ENCODE measurements around the gene MEX3A.
A peak's percentile ranks its signal among the peaks of the same experiment; 100 is the strongest.

Gene MEX3A

DNA sequence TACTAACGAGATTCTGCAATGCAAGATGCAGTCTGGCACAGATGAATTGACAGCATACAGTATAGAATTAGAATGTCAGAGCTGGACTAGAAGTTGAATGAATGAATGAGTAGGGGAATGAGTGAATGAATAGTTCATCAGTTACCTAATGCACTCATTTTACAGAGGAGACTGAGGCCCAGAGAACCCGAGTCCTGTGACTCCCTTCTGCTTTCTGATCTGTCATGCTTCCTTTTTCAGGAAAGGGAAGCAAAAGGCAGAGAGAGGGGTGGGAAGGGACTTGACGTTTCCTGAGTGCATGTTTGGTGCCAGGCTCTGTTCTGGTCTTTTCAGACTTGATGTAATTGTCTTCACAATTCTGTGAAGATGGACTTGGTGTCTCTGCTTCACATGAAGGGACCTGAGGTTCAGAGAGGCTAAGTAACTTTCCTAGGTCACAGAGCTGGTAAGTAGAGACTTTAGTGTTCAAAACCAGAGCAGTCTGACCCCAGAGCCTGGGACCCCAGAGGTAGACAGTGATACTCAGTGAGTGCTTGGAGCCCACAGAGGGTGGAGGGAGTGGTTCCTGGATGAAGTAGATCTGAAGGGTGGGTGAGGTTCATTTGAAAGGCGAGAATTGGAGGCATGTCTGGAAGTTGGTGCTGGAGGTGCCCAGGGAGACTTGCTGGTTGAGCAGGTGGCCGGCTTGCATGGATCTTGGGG, 8.0 kb upstream of the MEX3A start:
- TF ChIP-seq YY1 (IDR thresholded peaks at IDR 0.05; ENCODE audit: low read depth): no peak
- no peak for TF ChIP-seq CREB1 (IDR thresholded peaks at IDR 0.05; ENCODE audit: low read depth)
- no peak for TF ChIP-seq CEBPB (IDR thresholded peaks at IDR 0.05)
- TF ChIP-seq NFIC (IDR thresholded peaks at IDR 0.05): no peak

DNA sequence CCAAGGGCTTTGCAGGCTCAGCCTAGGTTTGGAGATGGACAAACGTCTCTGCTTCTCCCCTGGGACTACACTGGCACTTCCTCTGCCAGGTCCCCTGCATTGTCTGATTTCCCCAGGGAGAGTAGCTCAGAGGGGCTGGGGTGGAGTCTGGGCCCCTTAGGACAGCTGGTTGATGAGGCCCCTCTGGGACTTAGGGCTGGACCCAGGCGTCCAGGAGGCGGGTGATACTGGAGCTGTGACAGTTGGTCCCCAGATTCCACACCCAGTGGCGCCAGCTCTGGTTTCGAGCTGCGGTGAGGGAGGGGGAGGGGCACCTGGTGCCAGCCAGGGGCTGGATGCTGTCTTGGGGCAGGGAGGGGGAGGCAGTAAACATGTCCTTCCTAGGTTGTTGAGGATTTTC, 7.4 kb upstream of the MEX3A start:
- TF ChIP-seq, protein P1, sequence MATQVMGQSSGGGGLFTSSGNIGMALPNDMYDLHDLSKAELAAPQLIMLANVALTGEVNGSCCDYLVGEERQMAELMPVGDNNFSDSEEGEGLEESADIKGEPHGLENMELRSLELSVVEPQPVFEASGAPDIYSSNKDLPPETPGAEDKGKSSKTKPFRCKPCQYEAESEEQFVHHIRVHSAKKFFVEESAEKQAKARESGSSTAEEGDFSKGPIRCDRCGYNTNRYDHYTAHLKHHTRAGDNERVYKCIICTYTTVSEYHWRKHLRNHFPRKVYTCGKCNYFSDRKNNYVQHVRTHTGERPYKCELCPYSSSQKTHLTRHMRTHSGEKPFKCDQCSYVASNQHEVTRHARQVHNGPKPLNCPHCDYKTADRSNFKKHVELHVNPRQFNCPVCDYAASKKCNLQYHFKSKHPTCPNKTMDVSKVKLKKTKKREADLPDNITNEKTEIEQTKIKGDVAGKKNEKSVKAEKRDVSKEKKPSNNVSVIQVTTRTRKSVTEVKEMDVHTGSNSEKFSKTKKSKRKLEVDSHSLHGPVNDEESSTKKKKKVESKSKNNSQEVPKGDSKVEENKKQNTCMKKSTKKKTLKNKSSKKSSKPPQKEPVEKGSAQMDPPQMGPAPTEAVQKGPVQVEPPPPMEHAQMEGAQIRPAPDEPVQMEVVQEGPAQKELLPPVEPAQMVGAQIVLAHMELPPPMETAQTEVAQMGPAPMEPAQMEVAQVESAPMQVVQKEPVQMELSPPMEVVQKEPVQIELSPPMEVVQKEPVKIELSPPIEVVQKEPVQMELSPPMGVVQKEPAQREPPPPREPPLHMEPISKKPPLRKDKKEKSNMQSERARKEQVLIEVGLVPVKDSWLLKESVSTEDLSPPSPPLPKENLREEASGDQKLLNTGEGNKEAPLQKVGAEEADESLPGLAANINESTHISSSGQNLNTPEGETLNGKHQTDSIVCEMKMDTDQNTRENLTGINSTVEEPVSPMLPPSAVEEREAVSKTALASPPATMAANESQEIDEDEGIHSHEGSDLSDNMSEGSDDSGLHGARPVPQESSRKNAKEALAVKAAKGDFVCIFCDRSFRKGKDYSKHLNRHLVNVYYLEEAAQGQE (IDR thresholded peaks at IDR 0.05; ENCODE audit: low read depth): no peak
- TF ChIP-seq CREB1 (IDR thresholded peaks at IDR 0.05; ENCODE audit: low read depth) (no peak), RAD21 (IDR thresholded peaks at IDR 0.05; ENCODE audit: low read depth) (no peak), CEBPB (IDR thresholded peaks at IDR 0.05) (no peak), ZBTB7A (IDR thresholded peaks at IDR 0.05; ENCODE audit: low read depth) (no peak), NFIC (IDR thresholded peaks at IDR 0.05) (no peak), USF1 (IDR thresholded peaks at IDR 0.05) (no peak), TEAD4 (IDR thresholded peaks at IDR 0.05) (no peak), EP300 (IDR thresholded peaks at IDR 0.05; ENCODE audit: borderline replicate concordance) (no peak), EGR1 (IDR thresholded peaks at IDR 0.05) (no peak), FOXM1 (IDR thresholded peaks at IDR 0.05; ENCODE audit: borderline replicate concordance, low read depth) (no peak), TCF12 (IDR thresholded peaks at IDR 0.05; ENCODE audit: low read depth) (no peak), YY1 (IDR thresholded peaks at IDR 0.05; ENCODE audit: low read depth) (no peak), TAF1 (IDR thresholded peaks at IDR 0.05; ENCODE audit: low read depth) (no peak)
- TF ChIP-seq, protein P2, sequence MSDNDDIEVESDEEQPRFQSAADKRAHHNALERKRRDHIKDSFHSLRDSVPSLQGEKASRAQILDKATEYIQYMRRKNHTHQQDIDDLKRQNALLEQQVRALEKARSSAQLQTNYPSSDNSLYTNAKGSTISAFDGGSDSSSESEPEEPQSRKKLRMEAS (IDR thresholded peaks at IDR 0.05): no peak

DNA sequence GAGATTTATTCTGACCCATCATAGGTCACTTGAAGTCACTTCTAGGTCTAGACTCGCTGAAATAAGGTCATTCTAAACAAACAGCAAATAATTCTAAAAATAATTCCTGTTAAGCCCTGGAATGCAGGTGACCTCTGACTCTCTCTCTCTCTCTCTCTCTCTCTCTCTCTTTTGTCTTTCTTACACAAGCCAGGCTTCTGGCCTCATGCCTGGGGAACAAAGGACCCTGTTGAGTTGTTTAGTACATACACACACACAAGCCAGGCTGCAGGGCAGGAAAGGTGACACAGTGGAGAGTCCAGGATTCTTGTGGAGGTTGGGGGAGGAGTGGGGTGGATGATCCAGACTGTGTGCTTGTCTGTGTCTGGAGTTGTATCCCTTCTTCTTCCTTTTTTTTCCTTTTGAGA, 4.0 kb upstream of the MEX3A start:
- TF ChIP-seq EP300 (IDR thresholded peaks at IDR 0.05; ENCODE audit: borderline replicate concordance) (no peak), NFIC (IDR thresholded peaks at IDR 0.05) (peak; percentile 51; the same call in 1 of the 2 replicates), TEAD4 (IDR thresholded peaks at IDR 0.05) (peak; percentile 73)

DNA sequence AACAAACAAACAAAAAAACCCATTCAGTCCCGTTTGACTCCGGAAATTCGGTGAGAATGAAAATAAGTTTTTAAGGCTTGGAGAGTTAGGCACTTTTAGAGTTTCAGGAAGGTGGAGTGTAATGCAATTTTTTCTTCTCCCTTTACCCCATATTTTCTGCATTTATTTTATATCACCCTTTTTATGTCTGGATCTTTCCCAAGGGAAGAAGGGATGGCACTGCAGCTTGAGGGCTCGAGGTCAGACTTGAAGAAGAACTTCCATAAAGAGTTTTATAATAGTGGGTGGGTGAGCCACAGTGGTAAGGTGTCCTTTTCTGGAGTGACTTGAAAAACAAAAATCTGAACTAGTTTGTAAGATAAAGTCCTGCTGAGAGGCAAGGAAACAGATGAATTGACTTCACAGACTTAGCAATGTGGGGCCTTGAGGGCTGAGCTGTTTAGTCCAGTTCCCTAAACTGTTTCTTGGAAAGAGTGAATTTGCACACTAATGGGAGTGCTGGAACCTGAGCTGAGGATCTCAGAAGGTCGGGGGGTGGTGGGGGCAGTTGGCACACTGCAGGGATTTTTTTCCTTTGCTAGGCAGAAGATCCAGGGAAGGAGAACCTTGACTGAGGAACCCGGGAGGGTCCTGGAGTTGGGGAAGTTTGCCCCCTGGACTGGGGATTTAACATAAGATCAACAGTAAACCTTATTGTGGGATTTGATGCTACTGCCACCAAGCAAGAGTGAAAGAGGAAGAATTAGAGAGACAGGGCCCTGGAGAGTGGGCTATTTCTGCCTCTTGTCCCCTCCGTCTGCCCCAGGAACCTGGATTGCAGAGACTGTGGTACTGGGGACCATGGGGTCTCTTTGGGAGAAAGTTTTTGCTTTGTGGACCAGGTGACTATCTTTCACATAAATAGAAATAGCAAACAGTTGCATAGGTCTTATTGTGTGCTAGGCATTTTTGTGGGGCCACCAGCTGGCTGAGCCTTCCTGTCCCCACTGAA, 1.8 kb upstream of the MEX3A start:
- no peak for TF ChIP-seq FOXM1 (IDR thresholded peaks at IDR 0.05; ENCODE audit: borderline replicate concordance, low read depth)
- TF ChIP-seq CREB1 (IDR thresholded peaks at IDR 0.05; ENCODE audit: low read depth): no peak
- no peak for TF ChIP-seq TAF1 (IDR thresholded peaks at IDR 0.05; ENCODE audit: low read depth)
- TF ChIP-seq CEBPB (IDR thresholded peaks at IDR 0.05): no peak
- TF ChIP-seq EP300 (IDR thresholded peaks at IDR 0.05; ENCODE audit: borderline replicate concordance): no peak
- TF ChIP-seq, protein P1 (IDR thresholded peaks at IDR 0.05; ENCODE audit: low read depth): no peak
- TF ChIP-seq YY1 (IDR thresholded peaks at IDR 0.05; ENCODE audit: low read depth): no peak
- no peak for TF ChIP-seq TCF12 (IDR thresholded peaks at IDR 0.05; ENCODE audit: low read depth)
- TF ChIP-seq, protein P2 (IDR thresholded peaks at IDR 0.05): no peak
- TF ChIP-seq TEAD4 (IDR thresholded peaks at IDR 0.05): no peak
- TF ChIP-seq NFIC (IDR thresholded peaks at IDR 0.05): no peak

- TF ChIP-seq EP300 (IDR thresholded peaks at IDR 0.05; ENCODE audit: borderline replicate concordance) (no peak), CEBPB (IDR thresholded peaks at IDR 0.05) (no peak), NFIC (IDR thresholded peaks at IDR 0.05) (no peak), TEAD4 (IDR thresholded peaks at IDR 0.05) (no peak), CREB1 (IDR thresholded peaks at IDR 0.05; ENCODE audit: low read depth) (no peak), RAD21 (IDR thresholded peaks at IDR 0.05; ENCODE audit: low read depth) (no peak), YY1 (IDR thresholded peaks at IDR 0.05; ENCODE audit: low read depth) (no peak), TAF1 (IDR thresholded peaks at IDR 0.05; ENCODE audit: low read depth) (no peak)
- TF ChIP-seq, protein P1 (IDR thresholded peaks at IDR 0.05; ENCODE audit: low read depth): no peak
Measured at GRCh38 chr1:156081917-156082308, 352 bp downstream of the MEX3A start.

Data from Ishikawa (cell line).